Astrocyte (in vitro differentiated cells and primary cell): ENCODE results near the gene TTLL9. TPM values are rescaled to one million over a fixed set of nuclear protein-coding genes. Genes with fewer than 3 reads are reported as not detected.

Experiments
- DNase-seq: peaks from one replicate; pipeline ENCODE4 v3.0.0-alpha.2; 2010; ENCODE audit warnings: low read depth
- FAIRE-seq: peaks from 2 replicates; lab custom pipeline; 2011; peaks lifted over from hg19 to GRCh38; lab: Jason Lieb, UNC
- H2AFZ ChIP-seq: 2 replicates; pipeline ENCODE4 v1.6.0; 2012; ENCODE audit warnings: low read depth, low read length, inconsistent platforms
- H3K27ac ChIP-seq: 2 replicates; pipeline ENCODE4 v1.5.1; 2011; ENCODE audit warnings: low read depth, low read length, inconsistent platforms
- H3K27me3 ChIP-seq: 2 replicates; pipeline ENCODE4 v1.6.0; 2011; ENCODE audit warnings: low read length, inconsistent platforms; ENCODE audit not compliant: insufficient read depth
- H3K36me3 ChIP-seq: 2 replicates; pipeline ENCODE4 v1.5.1; 2011; ENCODE audit warnings: low read length, inconsistent platforms; ENCODE audit not compliant: insufficient read depth
- H3K4me1 ChIP-seq: 2 replicates; pipeline ENCODE4 v1.5.1; 2011; ENCODE audit warnings: low read length, inconsistent platforms; ENCODE audit not compliant: insufficient read depth
- H3K4me2 ChIP-seq: 2 replicates; pipeline ENCODE4 v1.6.0; 2012; ENCODE audit warnings: low read length, inconsistent platforms
- H3K4me3 ChIP-seq: 2 replicates; pipeline ENCODE4 v1.5.1; 2011; ENCODE audit warnings: low read depth, mild to moderate bottlenecking, low read length, inconsistent platforms; ENCODE audit not compliant: insufficient read depth
- H3K79me2 ChIP-seq: 2 replicates; pipeline ENCODE4 v1.6.0; 2012; ENCODE audit warnings: mild to moderate bottlenecking, low read length, inconsistent platforms; ENCODE audit not compliant: insufficient read depth
- H3K9ac ChIP-seq: 2 replicates; pipeline ENCODE4 v1.6.0; 2012; ENCODE audit warnings: mild to moderate bottlenecking, low read length, inconsistent platforms
- H3K9me3 ChIP-seq: 2 replicates; pipeline ENCODE4 v1.5.1; 2012; ENCODE audit warnings: low read depth, mild to moderate bottlenecking, low read length, inconsistent platforms; ENCODE audit not compliant: insufficient read depth
- H4K20me1 ChIP-seq: 2 replicates; pipeline ENCODE4 v1.6.0; 2012; ENCODE audit warnings: low read length, inconsistent platforms; ENCODE audit not compliant: insufficient read depth
- H3K27ac Mint-ChIP-seq: one replicate; pipeline ENCODE4 v1.8.0; 2021; ENCODE audit warnings: mild to moderate bottlenecking, mixed read lengths; ENCODE audit not compliant: unreplicated experiment
- H3K27me3 Mint-ChIP-seq: one replicate; pipeline ENCODE4 v1.8.0; 2021; ENCODE audit warnings: low read depth, mixed read lengths; ENCODE audit not compliant: unreplicated experiment
- H3K36me3 Mint-ChIP-seq: one replicate; pipeline ENCODE4 v1.8.0; 2021; ENCODE audit warnings: low read depth, mixed read lengths; ENCODE audit not compliant: unreplicated experiment
- H3K4me1 Mint-ChIP-seq: one replicate; pipeline ENCODE4 v1.8.0; 2021; ENCODE audit warnings: low read depth, mixed read lengths; ENCODE audit not compliant: unreplicated experiment
- H3K4me3 Mint-ChIP-seq: one replicate; pipeline ENCODE4 v1.8.0; 2021; ENCODE audit warnings: mild to moderate bottlenecking, moderate library complexity, mixed read lengths; ENCODE audit not compliant: unreplicated experiment
- H3K9me3 Mint-ChIP-seq: one replicate; pipeline ENCODE4 v1.8.0; 2021; ENCODE audit warnings: mild to moderate bottlenecking, mixed read lengths; ENCODE audit not compliant: unreplicated experiment
- EZH2 ChIP-seq: IDR thresholded peaks from 2 replicates; pipeline ENCODE4 v1.6.1; 2012; ENCODE audit warnings: mild to moderate bottlenecking, low read length, inconsistent platforms; ENCODE audit not compliant: insufficient read depth
- total RNA-seq: library from RNA; stranded (reverse); gene quantifications from 2 replicates; pipeline ENCODE4 v1.2.1, GENCODE V29; 2021
- TF ChIP-seq, protein P1 (sequence below): IDR thresholded peaks from 2 replicates; pipeline ENCODE4 v1.5.1; 2011; ENCODE audit warnings: low read depth, mild to moderate bottlenecking, inconsistent platforms, low read length, moderate library complexity; ENCODE audit not compliant: insufficient read depth

The TTLL9 gene
- total RNA-seq, 1 donor from 2014 or later: 0.41 TPM

DNA sequence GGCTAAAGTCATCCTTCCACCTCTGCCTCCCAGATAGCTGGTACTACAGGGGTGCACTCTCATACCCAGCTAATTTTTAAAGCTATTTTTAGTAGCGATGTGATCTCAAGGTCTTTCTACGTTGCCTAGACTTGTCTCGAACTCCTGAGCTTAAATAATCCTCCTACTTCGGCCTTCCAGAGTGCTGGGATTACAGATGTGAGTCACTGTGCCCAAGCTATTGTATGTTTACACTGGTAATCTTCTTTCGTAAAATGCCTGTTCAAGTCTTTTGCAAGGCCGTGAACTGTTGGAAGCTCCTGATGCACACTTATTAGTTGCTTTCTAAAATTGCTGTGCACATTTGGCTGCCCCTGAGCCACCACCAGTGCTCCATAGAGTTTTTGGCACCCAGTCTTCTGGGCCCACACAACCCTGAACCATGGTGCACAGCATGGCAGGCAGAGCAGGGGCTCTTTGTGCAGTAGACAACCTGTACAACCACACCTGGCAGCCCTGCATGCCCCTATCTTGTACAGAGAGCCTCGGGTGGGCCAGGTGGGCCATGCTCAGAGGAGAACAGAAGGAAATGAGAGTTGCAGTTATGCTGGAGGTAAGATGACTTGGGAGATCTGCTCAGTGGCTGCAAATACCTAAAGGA is 48.2 kb downstream of the TTLL9 start:
- FAIRE-seq: no peak
- H3K4me3 ChIP-seq: no peak overlapping the region
- no peaks in the 10 kb centered on the region for H3K79me2 ChIP-seq
- Mint-ChIP-seq H3K27me3 (peaks cover 12% of the 10 kb centered on the region), H3K36me3 (no peaks in the 10 kb centered on the region), H3K27ac (no peak overlapping the region), H3K4me3 (no peak overlapping the region), H3K9me3 (peaks cover 3% of the 10 kb centered on the region), H3K4me1 (peaks cover 4% of the 10 kb centered on the region)
- TF ChIP-seq EZH2: no peak
- TF ChIP-seq, protein P1, sequence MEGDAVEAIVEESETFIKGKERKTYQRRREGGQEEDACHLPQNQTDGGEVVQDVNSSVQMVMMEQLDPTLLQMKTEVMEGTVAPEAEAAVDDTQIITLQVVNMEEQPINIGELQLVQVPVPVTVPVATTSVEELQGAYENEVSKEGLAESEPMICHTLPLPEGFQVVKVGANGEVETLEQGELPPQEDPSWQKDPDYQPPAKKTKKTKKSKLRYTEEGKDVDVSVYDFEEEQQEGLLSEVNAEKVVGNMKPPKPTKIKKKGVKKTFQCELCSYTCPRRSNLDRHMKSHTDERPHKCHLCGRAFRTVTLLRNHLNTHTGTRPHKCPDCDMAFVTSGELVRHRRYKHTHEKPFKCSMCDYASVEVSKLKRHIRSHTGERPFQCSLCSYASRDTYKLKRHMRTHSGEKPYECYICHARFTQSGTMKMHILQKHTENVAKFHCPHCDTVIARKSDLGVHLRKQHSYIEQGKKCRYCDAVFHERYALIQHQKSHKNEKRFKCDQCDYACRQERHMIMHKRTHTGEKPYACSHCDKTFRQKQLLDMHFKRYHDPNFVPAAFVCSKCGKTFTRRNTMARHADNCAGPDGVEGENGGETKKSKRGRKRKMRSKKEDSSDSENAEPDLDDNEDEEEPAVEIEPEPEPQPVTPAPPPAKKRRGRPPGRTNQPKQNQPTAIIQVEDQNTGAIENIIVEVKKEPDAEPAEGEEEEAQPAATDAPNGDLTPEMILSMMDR: no peak
- H4K20me1 ChIP-seq: no peaks in the 10 kb centered on the region
- no peak overlapping the region for H2AFZ ChIP-seq
- no peak overlapping the region for H3K4me2 ChIP-seq
- no peaks in the 10 kb centered on the region for H3K4me1 ChIP-seq
- H3K27me3 ChIP-seq: peaks cover 13% of the 10 kb centered on the region
- no peak overlapping the region for H3K27ac ChIP-seq
- no peaks in the 10 kb centered on the region for H3K36me3 ChIP-seq
- H3K9ac ChIP-seq: no peak overlapping the region
- DNase-seq: no peak
- H3K9me3 ChIP-seq: no peaks in the 10 kb centered on the region

DNA sequence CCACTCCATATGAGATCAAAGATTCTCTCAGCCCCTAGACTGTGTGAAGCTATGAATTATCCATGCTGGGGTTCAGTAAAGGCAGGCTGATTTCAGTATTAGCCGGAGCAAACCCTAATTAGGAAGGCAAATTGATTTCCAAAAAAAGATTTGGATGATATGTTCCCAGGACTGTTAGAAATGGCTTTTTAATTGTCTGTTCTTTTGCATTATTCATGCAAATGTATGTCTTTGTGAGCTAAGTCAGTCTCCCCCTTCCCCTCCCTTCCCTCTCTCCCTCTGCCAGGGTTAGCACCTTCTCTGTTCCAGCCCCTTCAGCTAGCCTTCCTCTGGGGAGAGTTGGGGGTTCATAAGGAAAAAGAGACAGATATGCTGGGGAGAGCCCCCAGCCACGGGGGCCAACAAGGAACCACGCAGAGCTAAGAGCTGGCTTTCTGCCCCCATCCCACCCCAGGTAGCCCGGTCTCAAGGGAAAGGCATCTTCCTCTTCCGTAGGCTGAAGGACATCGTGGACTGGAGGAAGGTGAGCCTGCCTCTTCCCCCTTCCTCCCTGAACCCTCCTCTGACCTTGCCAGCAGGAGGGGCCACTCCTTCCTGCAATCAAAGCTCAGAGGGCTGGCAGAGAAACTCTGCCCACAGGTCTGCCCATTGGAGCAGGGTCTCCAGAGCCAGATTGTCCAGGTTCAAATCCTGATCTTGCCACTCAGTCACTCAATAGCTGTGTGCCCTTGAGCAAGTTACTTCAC is 49.1 kb downstream of the TTLL9 start:
- no peaks in the 10 kb centered on the region for H4K20me1 ChIP-seq
- H3K9me3 Mint-ChIP-seq: peaks cover 3% of the 10 kb centered on the region
- no peaks in the 10 kb centered on the region for H3K36me3 ChIP-seq
- H3K9me3 ChIP-seq: no peaks in the 10 kb centered on the region
- H3K27ac ChIP-seq: no peak overlapping the region
- H3K4me2 ChIP-seq: no peak overlapping the region
- TF ChIP-seq, protein P1: no peak
- no peak for TF ChIP-seq EZH2
- no peak overlapping the region for H3K4me3 Mint-ChIP-seq
- H3K36me3 Mint-ChIP-seq: no peaks in the 10 kb centered on the region
- no peaks in the 10 kb centered on the region for H3K79me2 ChIP-seq
- no peak overlapping the region for H3K9ac ChIP-seq
- no peaks in the 10 kb centered on the region for H3K4me1 ChIP-seq
- no peak overlapping the region for H3K4me3 ChIP-seq
- H3K4me1 Mint-ChIP-seq: peaks cover 4% of the 10 kb centered on the region
- DNase-seq (no peak), FAIRE-seq (no peak)
- H3K27me3 ChIP-seq: peaks cover 13% of the 10 kb centered on the region
- no peak overlapping the region for H2AFZ ChIP-seq
- peaks cover 19% of the 10 kb centered on the region for H3K27me3 Mint-ChIP-seq
- no peak overlapping the region for H3K27ac Mint-ChIP-seq
